SH-SY5Y (cell line): ENCODE measurements around the gene VSIG8.

ENCODE experiments used
- GATA2 ChIP-seq: IDR thresholded peaks from 2 replicates; pipeline ENCODE4 v1.6.1; 2011; ENCODE audit warnings: mild to moderate bottlenecking, low read depth, low read length
- GATA3 ChIP-seq: IDR thresholded peaks from 2 replicates; pipeline ENCODE4 v1.6.1; 2011; ENCODE audit warnings: low read depth, mild to moderate bottlenecking, low read length, moderate library complexity

DNA sequence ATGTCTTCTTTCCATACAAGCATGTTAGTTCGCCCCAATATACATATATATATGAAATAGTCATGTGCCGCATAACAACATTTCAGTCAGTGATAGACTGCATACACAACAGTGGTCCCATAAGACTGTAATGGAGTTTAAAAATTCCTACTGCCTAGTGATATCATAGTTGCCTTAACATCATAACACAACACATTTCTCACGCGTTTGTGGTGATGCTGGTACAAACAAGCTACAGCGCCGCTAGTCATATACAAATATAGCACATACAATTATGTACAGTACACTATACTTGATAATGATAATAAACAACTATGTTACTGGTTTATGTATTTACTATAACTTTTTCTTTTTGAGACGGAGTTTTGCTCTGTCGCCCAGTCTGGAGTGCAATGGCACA, 46.5 kb downstream of the VSIG8 start:
- TF ChIP-seq GATA2: no peak
- no peak for TF ChIP-seq GATA3
